Measurements from ENCODE around the gene FSIP1.

Gene FSIP1

GRCh38 chr15:39704689-39705088, 78.0 kb downstream of the FSIP1 start:
- H2AK5ac ChIP-seq (ENCODE audit: low read length) = no peak overlapping the region
- H3K23ac ChIP-seq (ENCODE audit: low read length) = no peak overlapping the region
- H3K4ac ChIP-seq (ENCODE audit: low read depth, low read length) = no peak overlapping the region
- no peaks in the 10 kb centered on the region for H3K27me3 ChIP-seq (ENCODE audit: insufficient read depth, low read length)
- H4K12ac ChIP-seq (ENCODE audit: low read depth, low read length) = no peak overlapping the region
- no peak overlapping the region for H3K18ac ChIP-seq (ENCODE audit: low read length)
- no CpG with 5 or more reads among the region's 1 CpG for WGBS (ENCODE audit: extremely low coverage, insufficient coverage, insufficient read length)
- no peaks in the 10 kb centered on the region for H3K9me3 ChIP-seq (ENCODE audit: insufficient read depth, low read depth, low read length)
- no peaks in the 10 kb centered on the region for H3K4me1 ChIP-seq (ENCODE audit: control insufficient read depth in 1 of 2, insufficient read depth in 2 of 2, low read length in 2 of 2)
- no peak overlapping the region for H4K91ac ChIP-seq (ENCODE audit: low read depth, low read length)
- H3K27ac ChIP-seq (ENCODE audit: low read depth, low read length) = no peak overlapping the region
- no peak overlapping the region for H3K9ac ChIP-seq (ENCODE audit: low read length)
- H4K8ac ChIP-seq (ENCODE audit: low read depth, low read length) = no peak overlapping the region
- H3K79me2 ChIP-seq (ENCODE audit: control insufficient read depth, insufficient read depth, low read length, poor library complexity) = no peaks in the 10 kb centered on the region
- H3K4me3 ChIP-seq (ENCODE audit: low read depth, low read length) = no peak overlapping the region
- H3K79me1 ChIP-seq (ENCODE audit: low read length) = no peaks in the 10 kb centered on the region
- no peak overlapping the region for H3K4me2 ChIP-seq (ENCODE audit: low read length)
- no peak overlapping the region for H2BK120ac ChIP-seq (ENCODE audit: insufficient read depth, low read length, poor library complexity)
- H2AFZ ChIP-seq (ENCODE audit: insufficient read depth, low read length, poor library complexity) = no peak overlapping the region
- H2BK12ac ChIP-seq (ENCODE audit: low read length) = no peak overlapping the region
- DNase-seq = no peak
- H2BK5ac ChIP-seq (ENCODE audit: low read depth, low read length, poor library complexity) = no peak overlapping the region
- H3K14ac ChIP-seq (ENCODE audit: low read length) = no peak overlapping the region
- H3K36me3 ChIP-seq (ENCODE audit: control insufficient read depth in 1 of 2, insufficient read depth in 2 of 2, low read length in 2 of 2) = no peaks in the 10 kb centered on the region

- no peaks in the 10 kb centered on the region for H3K4me1 ChIP-seq (ENCODE audit: control insufficient read depth in 1 of 2, insufficient read depth in 2 of 2, low read length in 2 of 2)
- H3K9me3 ChIP-seq (ENCODE audit: insufficient read depth, low read depth, low read length) = no peaks in the 10 kb centered on the region
- H2BK12ac ChIP-seq (ENCODE audit: low read length) = no peak overlapping the region
- no peak overlapping the region for H2BK5ac ChIP-seq (ENCODE audit: low read depth, low read length, poor library complexity)
- no CpG with 5 or more reads among the region's 5 CpGs for WGBS (ENCODE audit: extremely low coverage, insufficient coverage, insufficient read length)
- H3K4me2 ChIP-seq (ENCODE audit: low read length) = no peak overlapping the region
- no peak overlapping the region for H4K12ac ChIP-seq (ENCODE audit: low read depth, low read length)
- H3K14ac ChIP-seq (ENCODE audit: low read length) = no peak overlapping the region
- H3K4ac ChIP-seq (ENCODE audit: low read depth, low read length) = no peak overlapping the region
- H2AFZ ChIP-seq (ENCODE audit: insufficient read depth, low read length, poor library complexity) = no peak overlapping the region
- no peak overlapping the region for H3K27ac ChIP-seq (ENCODE audit: low read depth, low read length)
- no peaks in the 10 kb centered on the region for H3K79me2 ChIP-seq (ENCODE audit: control insufficient read depth, insufficient read depth, low read length, poor library complexity)
- no peak overlapping the region for H4K91ac ChIP-seq (ENCODE audit: low read depth, low read length)
- no peak overlapping the region for H3K23ac ChIP-seq (ENCODE audit: low read length)
- no peak overlapping the region for H2BK120ac ChIP-seq (ENCODE audit: insufficient read depth, low read length, poor library complexity)
- DNase-seq = no peak
- H4K8ac ChIP-seq (ENCODE audit: low read depth, low read length) = no peak overlapping the region
- no peak overlapping the region for H2AK5ac ChIP-seq (ENCODE audit: low read length)
- H3K36me3 ChIP-seq (ENCODE audit: control insufficient read depth in 1 of 2, insufficient read depth in 2 of 2, low read length in 2 of 2) = no peaks in the 10 kb centered on the region
- no peaks in the 10 kb centered on the region for H3K79me1 ChIP-seq (ENCODE audit: low read length)
- no peak overlapping the region for H3K18ac ChIP-seq (ENCODE audit: low read length)
- no peak overlapping the region for H3K4me3 ChIP-seq (ENCODE audit: low read depth, low read length)
- no peaks in the 10 kb centered on the region for H3K27me3 ChIP-seq (ENCODE audit: insufficient read depth, low read length)
- H3K9ac ChIP-seq (ENCODE audit: low read length) = no peak overlapping the region
These were observed 78.4 kb downstream of the FSIP1 start for GRCh38 chr15:39704235-39704634.

- Histone ChIP-seq H2AFZ (ENCODE audit: insufficient read depth, low read length, poor library complexity) (no peak overlapping the region), H2AK5ac (ENCODE audit: low read length) (no peak overlapping the region), H2BK120ac (ENCODE audit: insufficient read depth, low read length, poor library complexity) (no peak overlapping the region), H3K4ac (ENCODE audit: low read depth, low read length) (no peak overlapping the region), H3K23ac (ENCODE audit: low read length) (no peak overlapping the region), H4K91ac (ENCODE audit: low read depth, low read length) (no peak overlapping the region), H3K14ac (ENCODE audit: low read length) (no peak overlapping the region), H4K12ac (ENCODE audit: low read depth, low read length) (no peak overlapping the region), H3K9ac (ENCODE audit: low read length) (no peak overlapping the region), H3K27me3 (ENCODE audit: insufficient read depth, low read length) (no peaks in the 10 kb centered on the region), H3K79me2 (ENCODE audit: control insufficient read depth, insufficient read depth, low read length, poor library complexity) (no peaks in the 10 kb centered on the region), H3K36me3 (ENCODE audit: control insufficient read depth in 1 of 2, insufficient read depth in 2 of 2, low read length in 2 of 2) (no peaks in the 10 kb centered on the region), H3K9me3 (ENCODE audit: insufficient read depth, low read depth, low read length) (no peaks in the 10 kb centered on the region), H3K79me1 (ENCODE audit: low read length) (no peaks in the 10 kb centered on the region), H3K4me1 (ENCODE audit: control insufficient read depth in 1 of 2, insufficient read depth in 2 of 2, low read length in 2 of 2) (no peaks in the 10 kb centered on the region), H3K4me2 (ENCODE audit: low read length) (no peak overlapping the region), H3K18ac (ENCODE audit: low read length) (no peak overlapping the region), H2BK5ac (ENCODE audit: low read depth, low read length, poor library complexity) (no peak overlapping the region), H2BK12ac (ENCODE audit: low read length) (no peak overlapping the region), H4K8ac (ENCODE audit: low read depth, low read length) (no peak overlapping the region), H3K27ac (ENCODE audit: low read depth, low read length) (no peak overlapping the region), H3K4me3 (ENCODE audit: low read depth, low read length) (no peak overlapping the region)
- no peak for DNase-seq
- WGBS (ENCODE audit: extremely low coverage, insufficient coverage, insufficient read length) = no CpG with 5 or more reads among the region's 3 CpGs
These were observed 80.7 kb downstream of the FSIP1 start for GRCh38 chr15:39701988-39702387.

DNA sequence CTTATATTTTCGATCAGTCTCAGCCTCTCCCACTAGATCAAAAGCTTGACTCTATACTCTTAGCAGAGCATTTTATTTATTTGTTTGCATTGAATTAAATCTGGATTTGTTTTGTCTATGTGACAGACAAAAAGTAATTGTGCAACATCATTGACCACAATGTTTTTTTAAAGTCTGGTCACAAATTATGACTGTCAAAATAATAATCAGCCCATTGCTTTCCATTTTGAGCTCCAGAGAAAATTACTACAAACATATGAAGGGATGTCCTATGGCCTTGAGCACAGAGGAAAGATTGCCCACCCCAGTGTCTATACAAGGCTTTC, 82.3 kb downstream of the FSIP1 start:
- H3K4me3 ChIP-seq (ENCODE audit: low read depth, low read length) = no peak overlapping the region
- no peak overlapping the region for H3K14ac ChIP-seq (ENCODE audit: low read length)
- H3K18ac ChIP-seq (ENCODE audit: low read length) = no peak overlapping the region
- no peak overlapping the region for H2AK5ac ChIP-seq (ENCODE audit: low read length)
- no peaks in the 10 kb centered on the region for H3K9me3 ChIP-seq (ENCODE audit: insufficient read depth, low read depth, low read length)
- no peak for DNase-seq
- H2BK120ac ChIP-seq (ENCODE audit: insufficient read depth, low read length, poor library complexity) = no peak overlapping the region
- H3K79me1 ChIP-seq (ENCODE audit: low read length) = no peaks in the 10 kb centered on the region
- H4K12ac ChIP-seq (ENCODE audit: low read depth, low read length) = no peak overlapping the region
- no peaks in the 10 kb centered on the region for H3K36me3 ChIP-seq (ENCODE audit: control insufficient read depth in 1 of 2, insufficient read depth in 2 of 2, low read length in 2 of 2)
- H2BK12ac ChIP-seq (ENCODE audit: low read length) = no peak overlapping the region
- no peak overlapping the region for H3K4ac ChIP-seq (ENCODE audit: low read depth, low read length)
- H4K91ac ChIP-seq (ENCODE audit: low read depth, low read length) = no peak overlapping the region
- WGBS (ENCODE audit: extremely low coverage, insufficient coverage, insufficient read length) = no CpG with 5 or more reads among the region's 1 CpG
- H2BK5ac ChIP-seq (ENCODE audit: low read depth, low read length, poor library complexity) = no peak overlapping the region
- H3K27ac ChIP-seq (ENCODE audit: low read depth, low read length) = no peak overlapping the region
- no peak overlapping the region for H3K4me2 ChIP-seq (ENCODE audit: low read length)
- H3K4me1 ChIP-seq (ENCODE audit: control insufficient read depth in 1 of 2, insufficient read depth in 2 of 2, low read length in 2 of 2) = no peaks in the 10 kb centered on the region
- no peak overlapping the region for H4K8ac ChIP-seq (ENCODE audit: low read depth, low read length)
- no peak overlapping the region for H3K23ac ChIP-seq (ENCODE audit: low read length)
- H3K79me2 ChIP-seq (ENCODE audit: control insufficient read depth, insufficient read depth, low read length, poor library complexity) = no peaks in the 10 kb centered on the region
- H3K27me3 ChIP-seq (ENCODE audit: insufficient read depth, low read length) = no peaks in the 10 kb centered on the region
- no peak overlapping the region for H2AFZ ChIP-seq (ENCODE audit: insufficient read depth, low read length, poor library complexity)
- no peak overlapping the region for H3K9ac ChIP-seq (ENCODE audit: low read length)
